NOMO-1 treated with DMSO at 0.1 percent for 48 hours (cell line): ENCODE results near the gene RUSC2.
"Not testable (repeated sequence)": the region's sequence is repeated elsewhere in the genome, so short reads cannot be mapped to it uniquely, and the experiment has no call there.

Experiments used
- DNase-seq: peaks from one replicate; lab custom pipeline; 2025; ENCODE audit not compliant: unreplicated experiment; lab: John Stamatoyannopoulos, UW

RUSC2 gene

DNA sequence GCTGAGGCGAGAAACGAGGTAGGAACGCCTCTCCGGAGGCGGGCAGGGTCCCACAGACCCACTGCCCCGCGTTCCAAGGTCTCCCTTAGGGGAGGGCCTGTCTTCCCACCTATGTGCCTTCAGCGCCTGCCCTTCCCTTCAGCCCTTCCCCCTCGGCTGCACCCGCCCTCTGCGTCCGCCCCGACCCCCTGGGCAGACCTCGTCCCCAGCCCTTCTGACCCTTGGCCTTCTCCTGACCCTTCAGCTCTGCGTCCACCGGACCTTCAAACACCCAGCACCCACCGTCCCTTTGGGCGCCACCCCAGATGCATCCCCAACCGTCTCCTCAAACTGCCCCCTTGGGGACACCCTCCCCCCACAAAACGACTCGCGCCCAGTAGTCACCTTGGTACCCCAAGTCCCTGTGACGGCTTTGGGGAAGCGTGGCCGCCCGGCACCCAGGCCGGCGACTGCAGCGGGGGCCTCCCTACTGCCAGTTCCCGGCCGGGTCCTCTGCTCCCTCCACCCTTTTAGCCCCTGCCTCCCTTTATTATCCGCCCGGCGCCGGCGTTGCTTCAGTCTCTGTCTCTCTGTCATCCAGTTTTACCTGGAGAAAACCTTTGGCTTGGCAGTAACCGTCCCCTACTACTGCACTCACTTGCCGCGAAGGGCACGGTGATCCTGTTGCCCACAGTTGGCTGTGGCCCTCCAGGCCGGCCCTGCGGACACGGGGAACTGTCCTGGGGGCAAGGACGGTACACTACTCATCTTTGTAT, 421 bp downstream of the RUSC2 start:
- DNase-seq: peak; percentile 39

DNA sequence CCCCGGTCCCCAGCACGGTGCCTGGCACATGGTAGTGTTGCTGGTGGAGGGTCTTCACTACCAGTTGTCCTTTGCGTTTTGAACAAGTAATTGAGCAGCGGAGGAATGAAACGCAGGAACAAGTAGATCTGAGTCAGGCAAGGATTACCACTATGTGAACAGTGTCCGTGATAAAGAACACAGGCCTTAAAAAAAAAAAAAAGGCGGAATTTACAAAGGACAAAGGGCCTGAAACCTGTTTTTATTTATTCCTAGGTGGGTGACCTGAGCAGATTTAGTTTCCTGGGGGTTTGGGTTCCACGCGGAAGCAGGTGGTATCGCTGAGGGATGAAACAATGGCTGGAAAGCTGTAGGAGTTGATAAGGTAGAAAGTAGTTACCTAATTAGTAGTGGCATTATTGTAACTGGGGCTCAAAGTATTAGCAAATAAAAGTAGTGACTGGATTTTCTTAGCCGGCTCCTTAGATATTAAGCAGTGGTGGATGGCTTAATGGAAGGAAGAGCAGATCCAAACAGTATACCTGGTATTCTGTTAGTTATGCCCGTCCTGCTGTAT, 1.1 kb downstream of the RUSC2 start:
- DNase-seq: peak; percentile 21

DNA sequence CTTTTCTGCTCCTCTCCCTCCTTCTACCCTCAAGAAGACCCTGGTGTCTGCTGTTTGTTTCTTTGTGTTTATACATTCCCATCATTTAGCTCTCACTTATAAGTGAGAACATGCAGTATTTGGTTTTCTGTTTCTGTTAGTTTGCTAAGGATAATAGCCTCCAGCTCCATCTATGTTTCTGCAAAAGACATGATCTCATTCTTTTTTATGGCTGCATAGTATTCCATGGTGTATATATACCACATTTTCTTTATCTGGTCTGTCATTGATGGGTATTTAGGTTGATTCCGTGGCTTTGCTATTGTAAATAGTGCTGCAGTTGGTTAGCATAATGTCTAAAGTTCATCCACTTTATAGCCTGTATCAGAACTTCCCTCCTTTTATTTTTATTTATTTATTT, 3.2 kb downstream of the RUSC2 start:
- not testable (repeated sequence) for DNase-seq

DNA sequence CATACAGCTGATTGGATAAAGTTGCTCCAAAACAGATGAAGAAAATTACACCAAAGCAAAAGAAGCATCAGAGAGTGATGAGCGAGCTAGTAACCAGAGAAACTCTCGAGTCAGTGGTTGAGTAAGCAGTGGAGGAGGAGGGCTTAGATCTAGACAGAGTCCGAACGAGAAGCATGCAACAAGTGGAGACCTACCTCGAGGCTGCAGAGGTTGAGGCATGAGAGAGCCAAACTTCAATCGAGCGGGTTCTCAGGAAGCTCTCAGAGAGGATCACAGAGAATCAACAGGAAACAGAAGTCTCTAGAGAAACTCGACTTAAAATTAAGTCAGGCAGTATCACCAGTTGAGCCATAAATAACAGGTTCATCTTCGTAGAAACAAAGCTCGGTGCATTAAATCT, 6.1 kb downstream of the RUSC2 start:
- no peak for DNase-seq

DNA sequence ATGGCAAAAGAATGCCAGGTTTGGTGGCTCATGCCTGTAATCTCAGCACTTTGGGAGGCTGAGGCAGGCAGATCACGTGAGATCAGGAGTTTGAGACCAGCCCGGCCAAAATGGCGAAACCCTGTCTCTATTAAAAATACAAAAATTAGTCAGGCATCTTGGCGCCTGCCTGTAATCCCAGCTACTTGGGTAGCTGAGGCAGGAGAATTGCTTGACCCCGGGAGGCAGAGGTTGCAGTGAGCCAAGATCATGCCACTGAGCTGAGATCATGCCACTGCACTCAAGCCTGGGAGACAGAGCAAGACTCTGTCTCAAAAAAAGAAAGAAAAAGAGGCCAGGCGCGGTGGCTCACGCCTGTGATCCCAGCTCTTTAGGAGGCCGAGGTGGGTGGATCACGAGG, 8.3 kb downstream of the RUSC2 start:
- not testable (repeated sequence) for DNase-seq

DNA sequence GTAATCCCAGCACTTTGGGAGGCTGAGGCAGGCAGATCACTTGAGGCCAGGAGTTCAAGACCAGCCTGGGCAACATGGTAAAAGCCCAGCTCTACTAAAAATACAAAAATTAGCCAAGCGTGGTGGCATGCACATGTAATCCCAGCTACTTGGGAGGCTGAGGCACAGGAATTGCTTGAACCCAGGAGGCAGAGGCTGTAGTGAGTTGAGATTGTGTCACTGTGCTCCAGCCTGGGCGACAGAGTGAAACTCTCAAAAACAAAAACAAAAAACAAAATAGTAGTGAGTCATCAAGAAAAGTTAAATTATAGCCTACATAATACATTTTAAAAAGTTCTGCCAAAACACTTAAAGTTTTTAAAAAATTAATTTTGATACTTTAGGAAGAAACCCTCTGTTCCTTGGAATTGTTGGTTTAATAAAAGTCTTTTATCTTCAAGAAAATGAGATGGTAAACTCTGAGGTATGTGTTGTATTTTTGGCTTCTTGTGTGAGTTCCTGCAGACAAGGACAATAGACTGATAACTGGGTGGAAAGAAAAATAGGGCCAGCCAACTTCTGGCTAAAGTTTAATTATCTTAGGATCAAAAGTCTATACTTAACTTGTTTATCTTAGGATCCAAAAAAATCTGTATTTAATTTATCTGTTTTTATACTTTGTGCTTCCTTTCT, 9.3 kb downstream of the RUSC2 start:
- no peak for DNase-seq

DNA sequence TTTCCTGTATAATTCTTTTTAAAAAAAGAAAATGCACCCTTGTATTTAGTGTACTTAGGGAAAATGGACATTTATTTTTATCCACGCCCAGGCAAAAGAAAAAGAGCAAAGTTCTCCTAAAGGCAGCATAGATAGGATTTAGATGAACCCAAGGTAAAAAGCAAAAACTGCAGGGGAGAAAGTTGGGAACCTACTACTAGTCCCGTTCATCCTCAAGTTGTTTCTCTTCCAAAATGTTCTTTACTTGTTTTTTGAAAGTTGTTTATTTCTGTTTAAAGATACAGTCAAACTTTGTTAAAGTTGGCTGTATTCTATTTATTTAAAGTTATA, 9.8 kb downstream of the RUSC2 start:
- no peak for DNase-seq

DNA sequence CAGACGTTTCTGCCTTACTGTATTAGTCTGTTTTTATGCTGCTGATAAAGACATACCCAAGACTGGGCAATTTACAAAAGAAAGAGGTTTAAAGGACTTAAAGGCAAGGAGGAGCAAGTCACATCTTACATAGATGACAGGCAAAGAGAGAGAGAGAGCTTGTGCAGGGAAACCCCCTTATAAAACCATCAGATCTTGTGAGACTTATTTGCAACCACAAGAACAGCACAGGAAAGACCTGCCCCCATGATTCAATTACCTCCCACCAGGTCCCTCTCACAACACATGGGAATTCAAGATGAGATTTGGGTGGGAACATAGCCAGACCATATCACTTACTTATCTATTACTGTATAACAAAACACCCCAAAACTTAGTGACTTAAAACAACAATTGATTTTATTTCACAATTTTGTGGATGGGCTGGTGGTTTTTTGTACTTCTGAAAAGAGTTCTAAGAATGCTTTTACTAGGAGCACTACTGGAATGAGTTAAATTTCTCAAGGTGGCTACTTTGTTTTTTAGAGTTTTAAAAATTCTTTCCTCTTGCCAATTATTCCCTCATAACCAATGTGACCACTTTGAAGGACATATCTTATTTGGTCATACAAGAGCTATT, 10.3 kb downstream of the RUSC2 start:
- DNase-seq: no peak

DNA sequence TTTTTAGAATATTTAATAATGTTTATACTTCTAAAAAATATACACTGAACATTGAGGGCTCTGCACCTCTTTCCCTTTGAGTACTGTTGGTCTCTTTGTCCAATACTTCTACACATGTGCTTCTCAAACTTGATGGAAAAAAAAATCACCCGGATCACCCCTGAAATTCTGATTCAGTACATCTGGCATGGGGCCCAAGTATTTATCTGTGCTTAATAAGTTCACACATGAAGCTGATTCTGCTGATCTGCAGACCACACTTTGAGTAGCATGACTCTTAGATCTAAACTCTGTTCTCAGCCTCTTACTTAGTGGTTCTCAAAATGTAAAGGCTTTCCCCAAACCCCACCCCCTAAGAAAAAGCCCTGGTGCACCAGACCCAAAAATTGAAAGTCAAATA, 12.0 kb downstream of the RUSC2 start:
- DNase-seq: no peak

DNA sequence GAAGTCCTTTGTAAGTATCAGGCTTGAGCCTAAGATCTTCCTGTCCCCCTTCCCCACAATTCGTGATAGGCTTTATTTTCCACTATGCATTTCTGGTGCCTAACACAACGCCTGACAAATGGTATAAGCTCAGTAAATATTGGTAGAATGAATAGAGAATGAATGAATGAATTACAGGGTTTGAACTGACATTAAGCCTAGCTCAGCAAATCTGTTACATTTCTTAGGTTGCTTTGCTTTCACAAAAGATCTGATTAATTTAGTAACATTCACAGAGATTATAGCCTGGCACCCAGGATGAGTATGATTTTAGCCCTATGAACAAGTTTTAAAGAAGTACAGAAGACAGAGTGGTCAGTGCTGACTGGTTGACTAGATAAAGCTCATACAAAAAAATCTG, 16.4 kb downstream of the RUSC2 start:
- no peak for DNase-seq

DNA sequence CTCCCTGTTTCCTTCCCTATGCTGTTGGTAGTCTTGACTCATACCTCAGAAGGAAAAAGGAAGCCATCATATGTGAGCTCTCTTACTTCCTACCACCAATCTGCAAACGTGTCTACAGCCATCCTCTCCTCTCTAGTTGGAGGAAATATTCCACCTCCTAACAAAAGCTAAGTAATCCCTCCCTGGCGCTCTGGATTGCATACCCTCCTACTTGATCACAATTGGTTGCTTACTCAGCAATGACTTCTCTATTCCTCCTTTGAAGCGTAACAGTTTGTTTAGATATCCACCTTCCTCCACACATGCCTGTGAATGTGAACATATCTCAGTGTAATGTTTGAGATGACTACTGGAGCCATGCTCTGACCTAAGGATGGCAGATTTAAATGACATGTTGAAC, 18.2 kb downstream of the RUSC2 start:
- peak; percentile 28 for DNase-seq

DNA sequence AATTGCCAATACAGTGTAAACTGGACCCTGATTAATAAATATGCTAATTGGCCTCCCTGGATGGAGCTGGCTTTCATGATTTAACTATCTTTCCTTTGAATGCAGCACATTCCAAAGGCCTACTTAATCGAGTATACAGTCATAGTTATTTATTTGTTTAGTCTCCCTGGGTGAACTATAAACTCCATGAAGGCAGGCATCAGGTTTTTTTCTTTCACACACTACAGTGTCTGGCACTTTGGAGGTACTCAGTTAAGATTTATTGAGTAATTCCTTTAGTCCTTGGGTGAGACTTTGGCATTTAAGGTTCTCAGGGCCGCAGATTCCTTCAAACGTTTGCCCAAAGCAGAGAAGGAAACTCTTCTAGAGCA, 20.5 kb downstream of the RUSC2 start:
- DNase-seq: no peak

DNA sequence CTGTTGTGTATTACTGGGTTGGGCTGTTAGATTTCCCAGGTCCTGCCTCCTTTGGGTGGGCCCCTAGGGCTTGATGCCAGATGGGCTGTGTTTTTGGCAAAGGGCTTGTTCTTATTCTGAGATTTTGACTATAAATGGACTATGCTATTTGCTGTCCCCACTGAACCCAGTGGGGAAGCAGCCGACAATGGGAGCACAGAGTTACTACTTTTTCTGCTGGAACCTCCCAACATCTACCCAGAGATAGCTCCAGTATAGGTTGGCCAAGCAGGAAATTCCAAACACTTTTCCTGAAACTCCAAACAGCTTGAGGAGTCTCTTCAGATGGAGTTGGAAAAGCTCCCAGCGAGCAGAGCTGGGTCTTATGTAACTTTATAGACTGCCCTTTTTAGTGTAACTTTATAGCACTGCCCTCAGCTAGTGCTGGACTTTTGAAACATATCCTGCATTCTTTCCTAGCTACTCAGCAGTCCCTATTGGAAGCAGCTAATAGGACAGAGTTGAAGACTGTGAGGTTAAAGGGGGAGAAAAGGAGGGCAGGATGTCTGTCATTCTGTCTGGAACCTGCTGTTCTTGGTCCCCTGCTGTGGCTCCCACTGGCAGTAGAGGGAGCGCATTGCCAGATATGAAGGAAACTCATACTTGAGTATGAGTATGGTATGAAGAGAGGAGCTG, 21.0 kb downstream of the RUSC2 start:
- DNase-seq: no peak

DNA sequence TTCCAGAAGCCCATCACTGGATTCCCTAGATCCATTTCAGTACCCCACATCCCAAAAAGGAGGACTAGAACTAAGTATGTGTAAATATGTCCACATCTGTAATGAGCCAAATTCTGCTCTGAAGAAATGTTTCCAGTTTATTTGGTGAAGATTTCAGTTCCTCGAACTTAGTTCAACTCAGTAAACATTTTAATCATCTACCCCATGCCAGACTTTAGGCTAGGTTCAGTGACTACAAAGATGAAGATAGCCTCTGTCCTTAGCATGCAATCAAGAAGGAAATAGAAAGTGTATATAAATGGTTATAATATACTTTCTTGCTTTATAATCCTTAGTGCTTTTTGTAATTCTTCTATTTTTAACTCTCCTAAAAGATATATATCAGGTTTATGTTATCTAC, 21.5 kb downstream of the RUSC2 start:
- no peak for DNase-seq

DNA sequence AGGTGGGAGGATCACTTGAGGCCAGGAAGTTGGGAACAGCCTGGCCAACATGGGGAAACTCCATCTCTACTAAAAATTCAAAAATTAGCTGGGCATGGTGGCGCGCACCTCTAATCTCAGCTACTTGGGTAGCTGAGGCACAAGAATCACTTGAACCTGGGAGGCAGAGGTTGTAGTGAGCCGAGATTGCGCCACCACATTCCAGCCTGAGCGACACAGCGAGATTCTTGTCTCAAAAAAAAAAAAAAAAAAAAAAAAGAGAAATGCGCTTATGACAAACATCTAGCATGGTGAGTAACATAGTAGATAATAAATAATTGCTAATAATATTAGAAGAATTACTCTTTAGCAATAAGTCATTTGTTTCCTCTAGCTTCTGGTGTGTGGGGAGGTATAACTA, 25.9 kb downstream of the RUSC2 start:
- DNase-seq: no peak

DNA sequence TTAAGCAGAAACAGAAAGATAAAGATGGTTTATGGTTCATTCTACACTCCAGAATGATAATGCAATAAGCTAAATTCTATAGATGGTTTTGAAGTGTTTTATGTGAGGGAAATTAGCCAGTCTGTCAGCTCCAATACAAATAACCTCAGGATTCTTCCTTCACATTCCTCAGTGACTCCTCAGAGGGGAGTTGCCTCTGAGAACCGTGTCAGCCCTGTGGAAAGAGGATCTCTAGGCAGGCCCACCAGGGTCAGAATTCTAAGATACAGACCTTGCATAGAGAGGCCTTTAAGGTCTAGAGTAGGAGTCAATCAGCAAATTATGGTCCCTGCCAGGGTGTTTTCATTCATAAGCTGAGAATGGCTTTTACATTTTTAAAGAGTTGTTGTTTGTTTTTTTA, 26.6 kb downstream of the RUSC2 start:
- no peak for DNase-seq

DNA sequence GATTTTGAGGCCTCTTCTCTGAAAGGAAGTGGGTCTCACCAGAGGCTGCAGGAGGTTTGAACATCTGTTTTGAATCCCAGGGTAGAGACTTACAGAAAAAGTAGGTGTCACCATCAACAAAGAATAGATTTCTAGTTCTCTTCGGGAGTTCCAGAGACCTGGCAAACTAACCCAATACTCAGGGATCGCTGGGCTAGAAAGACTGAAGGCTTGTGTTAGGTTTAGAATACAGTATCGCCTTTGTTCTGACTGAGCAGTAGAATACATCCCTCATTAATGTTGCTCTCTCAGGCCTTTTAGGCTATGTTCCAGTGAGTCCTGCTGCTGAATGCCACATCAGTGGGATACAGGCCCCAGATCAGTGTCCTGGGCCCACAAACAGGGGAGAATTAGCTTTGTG, 27.2 kb downstream of the RUSC2 start:
- DNase-seq: no peak

DNA sequence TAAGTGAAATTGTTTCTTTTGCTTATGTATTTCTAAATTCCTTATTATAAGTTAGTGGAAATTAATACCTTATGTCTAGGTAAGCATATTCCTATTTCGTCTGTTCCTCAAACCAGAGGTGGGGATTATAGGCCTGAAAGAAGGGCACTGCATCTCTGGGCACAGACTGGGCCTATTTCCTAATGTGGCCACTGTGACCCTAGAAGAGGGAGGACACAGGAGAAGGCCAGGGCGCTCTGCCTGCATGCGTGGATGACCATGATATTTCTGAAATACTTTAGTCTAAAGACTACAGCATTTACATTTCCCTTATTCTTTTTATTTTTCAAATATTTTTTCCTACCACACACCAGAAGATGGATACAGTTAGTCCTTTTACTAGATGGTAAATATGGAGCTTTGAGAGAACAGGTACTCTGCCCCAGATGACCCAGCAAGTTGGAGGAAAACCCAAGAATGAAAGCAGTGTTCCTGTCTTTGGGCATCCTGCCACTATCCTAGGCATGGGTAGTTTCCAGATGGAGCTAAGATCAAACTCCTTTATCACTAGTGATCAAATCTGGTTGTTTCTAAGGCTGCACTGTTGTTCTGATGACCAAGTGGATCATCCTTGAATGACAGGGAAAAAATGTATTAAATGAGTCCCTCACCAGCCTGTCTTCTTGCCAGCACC, 27.8 kb downstream of the RUSC2 start:
- no peak for DNase-seq

DNA sequence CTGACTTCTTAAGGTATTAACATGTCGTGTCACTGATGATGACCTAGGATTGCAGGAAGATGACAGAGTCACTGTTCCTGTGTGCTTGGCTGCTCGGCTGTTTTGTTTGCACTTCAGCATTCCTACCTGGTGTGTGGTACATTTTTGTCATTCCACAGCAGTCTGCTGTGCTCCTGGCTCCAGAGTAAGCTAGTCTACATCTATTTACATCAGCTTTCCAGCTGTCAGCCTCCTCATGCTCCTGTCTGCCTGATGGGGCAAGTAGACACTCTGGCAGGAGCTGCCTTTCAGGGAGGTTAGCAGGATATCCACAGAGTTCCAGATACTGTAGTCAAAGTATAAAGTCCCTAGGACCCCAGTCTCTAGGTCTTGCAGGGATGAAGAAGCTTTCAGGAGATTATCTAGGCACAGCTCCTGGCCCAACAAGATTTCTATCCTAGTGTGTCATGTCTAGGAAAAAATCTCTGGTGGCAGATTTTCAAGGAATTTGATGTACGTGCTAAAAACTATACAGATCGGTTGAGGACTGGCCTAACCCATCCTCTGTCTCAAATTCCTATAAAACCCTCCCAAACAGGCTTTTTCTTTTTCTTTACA, 28.4 kb downstream of the RUSC2 start:
- DNase-seq: no peak

DNA sequence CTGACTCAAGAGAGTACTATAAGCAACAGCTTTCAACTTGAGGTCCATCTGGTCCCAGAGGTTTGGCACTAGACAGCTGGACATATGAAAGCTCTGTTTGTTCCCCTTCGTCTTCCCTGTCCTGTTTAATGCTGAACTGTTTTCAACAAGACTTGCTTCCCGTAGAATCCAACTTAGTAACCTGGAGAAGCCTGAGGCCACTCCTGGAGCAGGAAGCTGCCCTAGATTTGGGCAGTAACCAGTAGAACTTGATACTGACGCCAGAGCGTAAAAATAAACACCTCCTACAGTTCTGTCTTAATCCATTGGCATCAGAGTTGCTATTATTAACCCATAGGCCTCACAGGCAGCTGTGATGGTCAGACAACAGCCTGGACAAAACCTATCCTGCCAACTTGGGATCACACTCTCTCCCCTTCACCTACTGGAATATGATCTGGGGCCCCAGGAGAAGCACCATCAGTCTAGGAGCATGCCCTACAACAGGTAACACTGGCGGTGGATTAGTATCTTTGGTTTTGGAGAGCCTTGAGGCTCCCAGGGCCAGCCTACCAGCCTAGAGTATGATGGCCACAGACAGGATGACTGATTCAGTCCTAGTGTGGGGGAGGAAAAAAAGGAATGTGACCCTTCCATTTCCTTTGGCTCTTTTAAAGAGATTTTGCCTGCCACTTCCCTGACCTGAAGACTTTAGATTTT, 29.2 kb downstream of the RUSC2 start:
- DNase-seq: no peak
